K562 (cell line): ENCODE results near the gene FOXF2.

Experiments used
- ESRRA ChIP-seq: fragments of 450-650 bp; IDR thresholded peaks from 2 replicates; pipeline ENCODE4 v1.6.1; 2014; ENCODE audit warnings: low read depth, mild to moderate bottlenecking, moderate library complexity, borderline replicate concordance
- EZH2 ChIP-seq: IDR thresholded peaks from 2 replicates; pipeline ENCODE4 v1.6.1; 2012; ENCODE audit warnings: low read depth, mild to moderate bottlenecking, inconsistent platforms, low read length, borderline replicate concordance

- TF ChIP-seq EZH2: no peak
- no peak for TF ChIP-seq ESRRA
These were observed 2.5 kb downstream of the FOXF2 start for GRCh38 chr6:1391800-1392309.
